DOHH2 (cell line): ENCODE measurements around the gene PRKCD.

Source experiments
- H3F3A ChIP-seq: fragments of 200-600 bp; sonication (generic), shearing (Covaris generic); 2 replicates; pipeline ENCODE4 v1.6.0; 2016; ENCODE audit warnings: antibody characterized with exemption, mild to moderate bottlenecking; ENCODE audit not compliant: control insufficient read depth, insufficient read depth
- H3K27ac ChIP-seq: fragments of 200-600 bp; sonication (generic); 2 replicates; pipeline ENCODE4 v1.5.1; 2014; ENCODE audit warnings: low read depth, mild to moderate bottlenecking, low read length, moderate library complexity
- H3K27me3 ChIP-seq: fragments of 200-600 bp; sonication (generic); 2 replicates; pipeline ENCODE4 v1.6.1; 2014; ENCODE audit warnings: mild to moderate bottlenecking, low read length, mixed read lengths; ENCODE audit not compliant: control insufficient read depth
- H3K36me3 ChIP-seq: fragments of 200-600 bp; sonication (generic); 2 replicates; pipeline ENCODE4 v1.6.1; 2014; ENCODE audit warnings: mild to moderate bottlenecking, low read length, moderate library complexity, mixed read lengths; ENCODE audit not compliant: control insufficient read depth
- H3K4me1 ChIP-seq: fragments of 200-600 bp; sonication (generic); 2 replicates; pipeline ENCODE4 v1.6.1; 2014; ENCODE audit warnings: mild to moderate bottlenecking, low read length, mixed read lengths; ENCODE audit not compliant: control insufficient read depth
- H3K4me2 ChIP-seq: fragments of 200-600 bp; sonication (generic); 2 replicates; pipeline ENCODE4 v1.6.0; 2014; ENCODE audit warnings: mild to moderate bottlenecking, low read length, moderate library complexity
- H3K4me3 ChIP-seq: fragments of 200-600 bp; sonication (generic); 2 replicates; pipeline ENCODE4 v1.5.1; 2014; ENCODE audit warnings: mild to moderate bottlenecking, low read length, mixed read lengths
- H3K79me2 ChIP-seq: fragments of 200-600 bp; sonication (generic); 2 replicates; pipeline ENCODE4 v1.6.1; 2014; ENCODE audit warnings: mild to moderate bottlenecking, low read length, mixed read lengths; ENCODE audit not compliant: control insufficient read depth
- H3K9me2 ChIP-seq: fragments of 200-600 bp; sonication (generic); replicated peaks from 2 replicates; pipeline ENCODE4 v1.6.1; 2014; ENCODE audit warnings: mild to moderate bottlenecking, low read length, mixed read lengths; ENCODE audit not compliant: control insufficient read depth
- H3K9me3 ChIP-seq: fragments of 200-600 bp; sonication (generic); 2 replicates; pipeline ENCODE4 v1.6.1; 2014; ENCODE audit warnings: antibody characterized with exemption, low read length, mixed read lengths; ENCODE audit not compliant: control insufficient read depth, insufficient read depth
- H4K20me1 ChIP-seq: fragments of 200-600 bp; sonication (generic); 2 replicates; pipeline ENCODE4 v1.6.0; 2014; ENCODE audit warnings: low read depth, mild to moderate bottlenecking, antibody characterized with exemption, low read length, moderate library complexity; ENCODE audit not compliant: control insufficient read depth, insufficient read depth
- EZH2phosphoT487 ChIP-seq: fragments of 200-600 bp; sonication (generic); IDR thresholded peaks from 2 replicates; pipeline ENCODE4 v1.6.1; 2017; ENCODE audit warnings: borderline replicate concordance, mild to moderate bottlenecking, antibody characterized with exemption, low read length, moderate library complexity, mixed read lengths
- TF ChIP-seq, protein P1 (sequence below): fragments of 200-600 bp; sonication (generic); IDR thresholded peaks from one replicate; pipeline ENCODE4 v1.5.1; 2014; ENCODE audit warnings: antibody characterized with exemption, mild to moderate bottlenecking, low read depth, low read length; ENCODE audit not compliant: poor library complexity, severe bottlenecking

Gene PRKCD

DNA sequence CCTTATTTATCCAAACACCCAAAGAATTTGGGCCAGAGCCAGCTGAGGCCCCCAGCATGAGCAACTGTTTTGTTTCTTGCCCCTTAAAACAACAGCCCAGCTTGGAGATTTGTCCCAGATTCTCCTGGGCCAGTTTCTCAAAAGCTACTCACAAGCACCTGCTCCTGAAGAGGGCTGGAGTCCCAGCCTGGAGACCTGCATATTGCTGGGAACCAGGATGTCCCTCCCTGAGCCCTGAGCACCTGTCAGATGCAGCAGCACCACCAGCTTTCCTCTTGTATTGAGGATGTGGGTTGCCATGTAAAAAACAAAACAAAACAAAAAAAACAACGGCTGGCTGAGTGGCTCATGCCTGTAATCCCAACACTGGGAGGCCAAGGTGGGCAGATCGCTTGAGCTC lies 23.8 kb upstream of the PRKCD start:
- Histone ChIP-seq H3K27ac (no peak overlapping the region), H3F3A (no peaks in the 10 kb centered on the region), H4K20me1 (no peaks in the 10 kb centered on the region), H3K27me3 (no peaks in the 10 kb centered on the region), H3K4me3 (no peak overlapping the region), H3K36me3 (no peaks in the 10 kb centered on the region), H3K4me2 (peak overlapping the region; percentile 25; the same call in 1 of the 2 replicates), H3K9me3 (no peaks in the 10 kb centered on the region), H3K4me1 (peaks cover 35% of the 10 kb centered on the region), H3K79me2 (no peaks in the 10 kb centered on the region), H3K9me2 (no peaks in the 10 kb centered on the region)
- no peak for TF ChIP-seq EZH2phosphoT487
- TF ChIP-seq, protein P1, sequence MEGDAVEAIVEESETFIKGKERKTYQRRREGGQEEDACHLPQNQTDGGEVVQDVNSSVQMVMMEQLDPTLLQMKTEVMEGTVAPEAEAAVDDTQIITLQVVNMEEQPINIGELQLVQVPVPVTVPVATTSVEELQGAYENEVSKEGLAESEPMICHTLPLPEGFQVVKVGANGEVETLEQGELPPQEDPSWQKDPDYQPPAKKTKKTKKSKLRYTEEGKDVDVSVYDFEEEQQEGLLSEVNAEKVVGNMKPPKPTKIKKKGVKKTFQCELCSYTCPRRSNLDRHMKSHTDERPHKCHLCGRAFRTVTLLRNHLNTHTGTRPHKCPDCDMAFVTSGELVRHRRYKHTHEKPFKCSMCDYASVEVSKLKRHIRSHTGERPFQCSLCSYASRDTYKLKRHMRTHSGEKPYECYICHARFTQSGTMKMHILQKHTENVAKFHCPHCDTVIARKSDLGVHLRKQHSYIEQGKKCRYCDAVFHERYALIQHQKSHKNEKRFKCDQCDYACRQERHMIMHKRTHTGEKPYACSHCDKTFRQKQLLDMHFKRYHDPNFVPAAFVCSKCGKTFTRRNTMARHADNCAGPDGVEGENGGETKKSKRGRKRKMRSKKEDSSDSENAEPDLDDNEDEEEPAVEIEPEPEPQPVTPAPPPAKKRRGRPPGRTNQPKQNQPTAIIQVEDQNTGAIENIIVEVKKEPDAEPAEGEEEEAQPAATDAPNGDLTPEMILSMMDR, result no peak

DNA sequence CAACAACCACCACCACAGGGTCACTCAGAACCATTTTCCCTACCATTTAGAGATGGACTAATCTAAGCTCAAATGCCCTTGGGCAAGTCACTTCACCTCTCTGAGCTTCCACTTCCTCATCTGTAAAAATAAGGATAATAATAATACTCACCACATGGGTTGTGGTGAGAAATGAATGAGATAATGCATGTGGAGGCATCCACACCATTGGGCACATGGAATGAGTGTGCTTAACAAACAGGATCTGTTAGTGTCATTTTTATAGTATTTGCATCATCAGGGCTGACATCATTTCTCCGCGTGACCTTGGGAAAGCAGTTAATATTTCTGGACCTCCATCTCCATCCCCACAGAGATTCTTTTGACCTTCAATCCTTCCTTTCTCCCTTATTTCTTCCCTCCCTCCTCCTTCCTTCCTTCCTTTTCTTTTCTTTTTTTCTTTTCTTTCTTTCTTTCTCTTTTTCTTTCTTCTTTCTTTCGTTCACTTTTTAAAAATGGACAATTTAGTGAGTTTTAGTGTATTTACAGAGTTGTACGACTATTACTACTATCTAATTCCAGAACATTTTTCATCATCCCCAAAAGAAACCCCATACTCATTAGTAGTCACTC lies 23.1 kb upstream of the PRKCD start:
- H3K27ac ChIP-seq, result no peak overlapping the region
- no peaks in the 10 kb centered on the region for H3K27me3 ChIP-seq
- no peak overlapping the region for H3K4me3 ChIP-seq
- H3K36me3 ChIP-seq, result no peaks in the 10 kb centered on the region
- H4K20me1 ChIP-seq, result no peaks in the 10 kb centered on the region
- TF ChIP-seq, protein P1, result no peak
- TF ChIP-seq EZH2phosphoT487, result no peak
- no peaks in the 10 kb centered on the region for H3K9me2 ChIP-seq
- peaks cover 35% of the 10 kb centered on the region for H3K4me1 ChIP-seq
- peak overlapping the region; percentile 25; the same call in 1 of the 2 replicates for H3K4me2 ChIP-seq
- no peaks in the 10 kb centered on the region for H3K79me2 ChIP-seq
- H3K9me3 ChIP-seq, result no peaks in the 10 kb centered on the region
- H3F3A ChIP-seq, result no peaks in the 10 kb centered on the region

DNA sequence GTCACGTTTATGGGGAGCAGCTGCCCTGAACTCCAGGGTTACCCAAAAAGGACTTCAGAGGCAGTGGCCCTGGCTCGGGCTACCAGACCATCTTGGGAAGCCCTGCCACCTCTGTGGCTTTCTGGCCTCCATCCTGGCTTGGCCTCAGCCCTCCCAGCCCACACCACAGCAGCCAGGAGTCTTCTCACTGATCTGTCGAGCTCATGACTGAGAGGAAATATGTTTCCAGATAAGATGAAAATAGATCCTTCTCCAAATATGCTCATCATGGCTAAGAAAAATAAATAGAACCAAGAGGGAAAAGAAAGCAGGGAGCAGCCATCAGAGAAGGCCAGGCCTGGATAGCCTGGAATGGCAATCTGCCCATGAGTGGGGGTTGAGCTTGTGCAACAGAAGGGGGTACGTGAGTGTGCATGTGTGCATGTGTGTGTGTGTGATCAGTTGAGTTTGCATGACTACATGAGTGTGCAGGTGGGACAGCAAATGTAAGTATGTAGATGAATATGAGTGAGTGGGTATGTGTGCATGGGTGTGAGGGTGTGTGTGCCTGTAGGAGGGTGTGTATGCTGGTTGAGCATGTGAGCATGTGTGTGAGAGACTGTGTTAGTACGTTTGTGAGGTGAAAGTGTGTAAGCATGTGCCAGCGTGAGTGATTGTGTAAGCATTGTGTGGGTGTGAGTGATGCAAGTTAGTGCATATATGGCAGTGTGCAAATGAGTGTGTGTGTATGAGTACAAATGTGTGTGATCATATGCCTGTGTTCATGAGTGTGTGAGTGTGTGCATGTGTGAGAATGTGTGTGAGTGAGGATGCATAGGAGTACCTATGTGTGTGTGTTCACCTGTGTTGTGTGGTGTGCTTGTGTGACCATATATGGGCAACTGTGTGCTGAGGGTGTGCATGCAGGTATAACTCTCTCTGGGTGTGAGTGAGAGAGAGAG lies 20.8 kb upstream of the PRKCD start:
- Histone ChIP-seq H3K4me1 (peaks cover 29% of the 10 kb centered on the region), H3K4me2 (peak overlapping the region; percentile 18; the same call in 1 of the 2 replicates), H3F3A (no peaks in the 10 kb centered on the region), H3K27ac (no peak overlapping the region), H3K36me3 (no peaks in the 10 kb centered on the region), H4K20me1 (no peaks in the 10 kb centered on the region), H3K9me3 (no peaks in the 10 kb centered on the region), H3K79me2 (no peaks in the 10 kb centered on the region), H3K4me3 (no peak overlapping the region), H3K9me2 (no peaks in the 10 kb centered on the region), H3K27me3 (no peaks in the 10 kb centered on the region)
- TF ChIP-seq, protein P1, result no peak
- no peak for TF ChIP-seq EZH2phosphoT487
